ENCODE measurements around the gene GFRA3.

The GFRA3 gene

GRCh38 chr5:138234651-138235050 lies 39.8 kb downstream of the GFRA3 start:
- Histone ChIP-seq H3K9ac (ENCODE audit: insufficient read length, low read depth) (no peak overlapping the region), H3K4me1 (ENCODE audit: insufficient read depth, insufficient read length) (peaks cover 4% of the 10 kb centered on the region), H3K4me3 (ENCODE audit: insufficient read length, low read depth) (no peak overlapping the region), H3K27me3 (ENCODE audit: insufficient read depth, insufficient read length) (peaks cover 9% of the 10 kb centered on the region), H3K36me3 (ENCODE audit: insufficient read depth, insufficient read length, low read length) (no peaks in the 10 kb centered on the region), H3K9me3 (ENCODE audit: insufficient read depth, low read length) (no peaks in the 10 kb centered on the region)
- no peak for TF ChIP-seq YY1 (IDR thresholded peaks at IDR 0.05; ENCODE audit: insufficient read depth, insufficient read length)
- DNase-seq (ENCODE audit: low read depth, low spot score): no peak

GRCh38 chr5:138233280-138233679 lies 41.1 kb downstream of the GFRA3 start:
- DNase-seq (ENCODE audit: low read depth, low spot score): no peak
- H3K36me3 ChIP-seq (ENCODE audit: insufficient read depth, insufficient read length, low read length): no peaks in the 10 kb centered on the region
- no peaks in the 10 kb centered on the region for H3K27me3 ChIP-seq (ENCODE audit: insufficient read depth, insufficient read length)
- H3K9me3 ChIP-seq (ENCODE audit: insufficient read depth, low read length): no peaks in the 10 kb centered on the region
- H3K4me3 ChIP-seq (ENCODE audit: insufficient read length, low read depth): no peak overlapping the region
- no peak overlapping the region for H3K9ac ChIP-seq (ENCODE audit: insufficient read length, low read depth)
- TF ChIP-seq YY1 (IDR thresholded peaks at IDR 0.05; ENCODE audit: insufficient read depth, insufficient read length): no peak
- TF ChIP-seq SUZ12 (IDR thresholded peaks at IDR 0.05; ENCODE audit: extremely low read depth, insufficient read depth, insufficient read length): no peak
- TF ChIP-seq ZNF274 (IDR thresholded peaks at IDR 0.05; ENCODE audit: low read depth, low read length): no peak
- H3K4me1 ChIP-seq (ENCODE audit: insufficient read depth, insufficient read length): peaks cover 4% of the 10 kb centered on the region

DNA sequence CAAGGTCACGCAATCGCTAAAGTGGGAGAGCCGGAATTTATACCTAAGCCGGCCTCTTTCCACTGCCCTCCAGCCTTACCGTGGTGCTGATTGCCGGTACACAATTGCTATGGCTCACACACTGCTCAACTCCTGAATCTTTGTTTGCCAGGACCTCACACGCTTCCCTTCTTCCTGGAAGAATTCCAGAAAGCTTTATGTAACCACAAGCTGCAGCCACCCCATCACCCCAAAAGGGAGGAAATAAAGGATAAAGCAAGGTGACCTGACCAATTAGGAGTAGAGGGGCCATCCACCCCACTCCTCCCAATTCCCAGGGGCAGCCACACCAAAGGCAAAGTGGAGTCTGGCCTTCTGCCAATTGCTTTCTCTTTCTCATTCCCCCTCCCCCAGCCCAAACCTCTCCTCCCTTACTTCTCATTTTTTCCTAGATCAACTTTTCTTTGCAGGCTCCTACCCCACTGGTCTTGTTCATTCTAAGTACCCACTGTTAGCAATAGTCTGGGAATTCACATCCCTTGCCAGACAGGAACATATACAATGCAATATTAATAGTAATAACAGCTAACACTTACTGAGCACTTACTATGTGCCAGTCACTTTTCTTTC lies 43.3 kb downstream of the GFRA3 start:
- Histone ChIP-seq H3K9me3 (ENCODE audit: insufficient read depth, low read length) (peaks cover 11% of the 10 kb centered on the region), H3K4me3 (ENCODE audit: insufficient read length, low read depth) (no peak overlapping the region), H3K36me3 (ENCODE audit: insufficient read depth, insufficient read length, low read length) (no peaks in the 10 kb centered on the region), H3K9ac (ENCODE audit: insufficient read length, low read depth) (no peak overlapping the region), H3K4me1 (ENCODE audit: insufficient read depth, insufficient read length) (peaks cover 4% of the 10 kb centered on the region), H3K27me3 (ENCODE audit: insufficient read depth, insufficient read length) (no peaks in the 10 kb centered on the region)
- DNase-seq (ENCODE audit: low read depth, low spot score): no peak
- TF ChIP-seq ZNF274 (IDR thresholded peaks at IDR 0.05; ENCODE audit: low read depth, low read length): no peak
- no peak for TF ChIP-seq YY1 (IDR thresholded peaks at IDR 0.05; ENCODE audit: insufficient read depth, insufficient read length)
- TF ChIP-seq SUZ12 (IDR thresholded peaks at IDR 0.05; ENCODE audit: extremely low read depth, insufficient read depth, insufficient read length): no peak

GRCh38 chr5:138230261-138230660 lies 44.2 kb downstream of the GFRA3 start:
- Histone ChIP-seq H3K4me3 (ENCODE audit: insufficient read length, low read depth) (no peak overlapping the region), H3K9ac (ENCODE audit: insufficient read length, low read depth) (no peak overlapping the region), H3K9me3 (ENCODE audit: insufficient read depth, low read length) (peaks cover 17% of the 10 kb centered on the region), H3K4me1 (ENCODE audit: insufficient read depth, insufficient read length) (peaks cover 4% of the 10 kb centered on the region), H3K36me3 (ENCODE audit: insufficient read depth, insufficient read length, low read length) (no peaks in the 10 kb centered on the region), H3K27me3 (ENCODE audit: insufficient read depth, insufficient read length) (no peaks in the 10 kb centered on the region)
- TF ChIP-seq YY1 (IDR thresholded peaks at IDR 0.05; ENCODE audit: insufficient read depth, insufficient read length): no peak
- no peak for DNase-seq (ENCODE audit: low read depth, low spot score)

GRCh38 chr5:138229387-138229786 lies 45.0 kb downstream of the GFRA3 start:
- Histone ChIP-seq H3K4me3 (ENCODE audit: insufficient read length, low read depth) (no peak overlapping the region), H3K9me3 (ENCODE audit: insufficient read depth, low read length) (peaks cover 17% of the 10 kb centered on the region), H3K4me1 (ENCODE audit: insufficient read depth, insufficient read length) (peaks cover 4% of the 10 kb centered on the region), H3K9ac (ENCODE audit: insufficient read length, low read depth) (no peak overlapping the region), H3K36me3 (ENCODE audit: insufficient read depth, insufficient read length, low read length) (no peaks in the 10 kb centered on the region), H3K27me3 (ENCODE audit: insufficient read depth, insufficient read length) (no peaks in the 10 kb centered on the region)
- no peak for DNase-seq (ENCODE audit: low read depth, low spot score)
- TF ChIP-seq YY1 (IDR thresholded peaks at IDR 0.05; ENCODE audit: insufficient read depth, insufficient read length) (no peak), SUZ12 (IDR thresholded peaks at IDR 0.05; ENCODE audit: extremely low read depth, insufficient read depth, insufficient read length) (no peak), ZNF274 (IDR thresholded peaks at IDR 0.05; ENCODE audit: low read depth, low read length) (no peak)

DNA sequence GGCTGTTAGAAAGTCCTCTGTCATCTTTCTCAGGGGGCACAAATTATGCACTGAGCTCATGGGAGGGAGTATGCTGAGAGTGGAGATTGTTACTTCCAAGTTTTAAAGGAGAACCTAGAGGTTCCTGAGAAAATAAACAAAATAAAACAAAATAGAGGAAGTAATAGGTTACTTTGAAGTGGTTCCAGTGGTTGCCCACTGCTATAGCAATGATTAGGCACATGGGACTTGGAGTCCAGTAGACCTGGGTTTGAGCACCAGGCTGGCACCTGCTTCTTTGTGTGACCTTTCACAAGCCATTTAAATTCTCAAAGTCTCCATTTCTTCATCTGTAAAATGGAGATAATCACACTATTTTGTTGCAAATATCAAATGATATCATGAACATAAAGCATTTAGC lies 47.5 kb downstream of the GFRA3 start:
- Histone ChIP-seq H3K9ac (ENCODE audit: insufficient read length, low read depth) (no peak overlapping the region), H3K4me1 (ENCODE audit: insufficient read depth, insufficient read length) (peaks cover 4% of the 10 kb centered on the region), H3K36me3 (ENCODE audit: insufficient read depth, insufficient read length, low read length) (no peaks in the 10 kb centered on the region), H3K4me3 (ENCODE audit: insufficient read length, low read depth) (no peak overlapping the region), H3K27me3 (ENCODE audit: insufficient read depth, insufficient read length) (no peaks in the 10 kb centered on the region), H3K9me3 (ENCODE audit: insufficient read depth, low read length) (peaks cover 17% of the 10 kb centered on the region)
- DNase-seq (ENCODE audit: low read depth, low spot score): no peak
- no peak for TF ChIP-seq SUZ12 (IDR thresholded peaks at IDR 0.05; ENCODE audit: extremely low read depth, insufficient read depth, insufficient read length)
- no peak for TF ChIP-seq YY1 (IDR thresholded peaks at IDR 0.05; ENCODE audit: insufficient read depth, insufficient read length)
- TF ChIP-seq ZNF274 (IDR thresholded peaks at IDR 0.05; ENCODE audit: low read depth, low read length): no peak

DNA sequence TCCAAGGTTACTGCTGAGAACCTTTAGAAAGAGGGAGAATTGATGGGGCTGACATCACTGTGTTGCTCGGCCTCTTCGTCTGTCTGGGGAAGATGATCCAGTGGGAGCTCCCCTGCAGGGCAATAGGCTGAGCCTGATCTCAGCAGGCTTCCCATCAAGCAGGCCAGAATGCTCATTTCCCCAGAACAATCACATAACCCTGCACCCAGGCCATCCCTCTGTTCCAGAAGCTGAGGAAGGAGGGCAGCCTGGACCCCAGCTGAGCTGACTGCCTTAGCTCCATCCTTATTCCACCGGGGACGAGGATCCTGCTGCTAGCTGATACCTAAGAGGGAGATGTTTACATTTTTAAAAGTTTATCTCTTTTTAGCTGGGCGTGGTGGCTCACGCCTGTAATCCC lies 49.7 kb downstream of the GFRA3 start:
- Histone ChIP-seq H3K9ac (ENCODE audit: insufficient read length, low read depth) (no peak overlapping the region), H3K9me3 (ENCODE audit: insufficient read depth, low read length) (peaks cover 17% of the 10 kb centered on the region), H3K4me3 (ENCODE audit: insufficient read length, low read depth) (no peak overlapping the region), H3K4me1 (ENCODE audit: insufficient read depth, insufficient read length) (no peaks in the 10 kb centered on the region), H3K27me3 (ENCODE audit: insufficient read depth, insufficient read length) (no peaks in the 10 kb centered on the region), H3K36me3 (ENCODE audit: insufficient read depth, insufficient read length, low read length) (no peaks in the 10 kb centered on the region)
- DNase-seq (ENCODE audit: low read depth, low spot score): no peak
- TF ChIP-seq ZNF274 (IDR thresholded peaks at IDR 0.05; ENCODE audit: low read depth, low read length): no peak
- no peak for TF ChIP-seq YY1 (IDR thresholded peaks at IDR 0.05; ENCODE audit: insufficient read depth, insufficient read length)
- no peak for TF ChIP-seq SUZ12 (IDR thresholded peaks at IDR 0.05; ENCODE audit: extremely low read depth, insufficient read depth, insufficient read length)

- Histone ChIP-seq H3K4me3 (ENCODE audit: insufficient read length, low read depth) (no peak overlapping the region), H3K27me3 (ENCODE audit: insufficient read depth, insufficient read length) (no peaks in the 10 kb centered on the region), H3K4me1 (ENCODE audit: insufficient read depth, insufficient read length) (no peaks in the 10 kb centered on the region), H3K36me3 (ENCODE audit: insufficient read depth, insufficient read length, low read length) (no peaks in the 10 kb centered on the region), H3K9me3 (ENCODE audit: insufficient read depth, low read length) (peaks cover 17% of the 10 kb centered on the region), H3K9ac (ENCODE audit: insufficient read length, low read depth) (no peak overlapping the region)
- DNase-seq (ENCODE audit: low read depth, low spot score): no peak
- TF ChIP-seq YY1 (IDR thresholded peaks at IDR 0.05; ENCODE audit: insufficient read depth, insufficient read length) (no peak), SUZ12 (IDR thresholded peaks at IDR 0.05; ENCODE audit: extremely low read depth, insufficient read depth, insufficient read length) (no peak), ZNF274 (IDR thresholded peaks at IDR 0.05; ENCODE audit: low read depth, low read length) (no peak)
Observed at GRCh38 chr5:138223532-138223931, 50.9 kb downstream of the GFRA3 start.

Data from NT2/D1 (cell line).